ENCODE data around the gene NRXN3. TPM values are rescaled to one million over a fixed set of nuclear protein-coding genes. Genes with fewer than 3 reads are reported as not detected.

NRXN3 gene
- total RNA-seq, 1 donor from 2014 or later, result 18.0 TPM

DNA sequence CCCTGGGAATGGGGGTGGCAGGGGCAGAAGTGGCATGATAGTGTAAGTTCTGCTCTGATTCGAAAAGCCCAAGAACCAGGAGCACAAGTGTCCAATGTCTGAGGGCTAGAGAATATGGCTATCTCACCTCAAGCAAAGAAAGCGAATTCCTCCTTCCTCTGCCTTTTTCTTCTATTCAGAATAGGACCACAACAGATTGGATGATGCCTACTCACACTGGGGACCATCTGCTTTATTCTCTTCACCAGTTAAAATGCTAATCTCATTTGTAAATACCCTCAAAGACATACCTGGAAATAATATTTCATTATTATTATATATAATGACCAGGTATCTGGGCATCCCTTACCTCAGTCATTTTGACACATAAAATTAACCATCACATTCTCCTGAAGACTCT, 808.7 kb downstream of the NRXN3 start:
- no peak overlapping the region for H2AFZ ChIP-seq (ENCODE audit: low read depth, low read length)
- FAIRE-seq, result no peak

DNA sequence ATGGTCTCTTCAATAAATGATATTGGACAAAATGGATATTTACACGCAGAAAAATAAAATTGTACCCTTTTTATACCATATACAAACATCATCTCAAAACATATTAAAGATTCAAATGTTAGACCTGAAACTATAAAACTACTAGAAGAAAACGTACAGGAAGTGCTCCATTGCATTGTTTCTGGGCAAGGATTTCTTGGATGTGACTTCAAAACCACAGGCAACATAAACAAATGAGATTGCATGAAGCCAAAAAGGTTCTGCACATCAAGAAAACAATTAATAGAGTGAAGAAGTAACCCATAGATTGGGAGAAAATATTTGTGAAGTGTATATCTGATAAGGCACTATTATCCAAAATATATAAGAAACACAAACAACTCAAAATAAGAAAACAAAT, 812.4 kb downstream of the NRXN3 start:
- Mint-ChIP-seq H3K36me3 (ENCODE audit: low read depth, unreplicated experiment) (no peaks in the 10 kb centered on the region), H3K27ac (ENCODE audit: unreplicated experiment) (no peak overlapping the region), H3K4me1 (ENCODE audit: low read depth, unreplicated experiment) (no peaks in the 10 kb centered on the region), H3K9me3 (ENCODE audit: unreplicated experiment) (no peaks in the 10 kb centered on the region), H3K27me3 (ENCODE audit: low read depth, unreplicated experiment) (no peaks in the 10 kb centered on the region), H3K4me3 (ENCODE audit: unreplicated experiment) (no peak overlapping the region)
- Histone ChIP-seq H3K27ac (ENCODE audit: low read depth, low read length) (no peak overlapping the region), H3K79me2 (ENCODE audit: insufficient read depth, low read length) (no peaks in the 10 kb centered on the region), H2AFZ (ENCODE audit: low read depth, low read length) (no peak overlapping the region), H3K4me1 (ENCODE audit: insufficient read depth, low read length) (peaks cover 11% of the 10 kb centered on the region), H4K20me1 (ENCODE audit: insufficient read depth, low read length) (no peaks in the 10 kb centered on the region), H3K9me3 (ENCODE audit: insufficient read depth, low read depth, low read length) (no peaks in the 10 kb centered on the region), H3K9ac (ENCODE audit: low read length) (no peak overlapping the region), H3K27me3 (ENCODE audit: insufficient read depth, low read length) (no peaks in the 10 kb centered on the region), H3K4me2 (ENCODE audit: low read length) (no peak overlapping the region), H3K4me3 (ENCODE audit: insufficient read depth, low read depth, low read length) (no peak overlapping the region), H3K36me3 (ENCODE audit: insufficient read depth, low read length) (no peaks in the 10 kb centered on the region)
- DNase-seq (ENCODE audit: low read depth), result peak; percentile 61
- TF ChIP-seq, protein P1, sequence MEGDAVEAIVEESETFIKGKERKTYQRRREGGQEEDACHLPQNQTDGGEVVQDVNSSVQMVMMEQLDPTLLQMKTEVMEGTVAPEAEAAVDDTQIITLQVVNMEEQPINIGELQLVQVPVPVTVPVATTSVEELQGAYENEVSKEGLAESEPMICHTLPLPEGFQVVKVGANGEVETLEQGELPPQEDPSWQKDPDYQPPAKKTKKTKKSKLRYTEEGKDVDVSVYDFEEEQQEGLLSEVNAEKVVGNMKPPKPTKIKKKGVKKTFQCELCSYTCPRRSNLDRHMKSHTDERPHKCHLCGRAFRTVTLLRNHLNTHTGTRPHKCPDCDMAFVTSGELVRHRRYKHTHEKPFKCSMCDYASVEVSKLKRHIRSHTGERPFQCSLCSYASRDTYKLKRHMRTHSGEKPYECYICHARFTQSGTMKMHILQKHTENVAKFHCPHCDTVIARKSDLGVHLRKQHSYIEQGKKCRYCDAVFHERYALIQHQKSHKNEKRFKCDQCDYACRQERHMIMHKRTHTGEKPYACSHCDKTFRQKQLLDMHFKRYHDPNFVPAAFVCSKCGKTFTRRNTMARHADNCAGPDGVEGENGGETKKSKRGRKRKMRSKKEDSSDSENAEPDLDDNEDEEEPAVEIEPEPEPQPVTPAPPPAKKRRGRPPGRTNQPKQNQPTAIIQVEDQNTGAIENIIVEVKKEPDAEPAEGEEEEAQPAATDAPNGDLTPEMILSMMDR (IDR thresholded peaks at IDR 0.05; ENCODE audit: insufficient read depth, low read depth, low read length), result no peak
- TF ChIP-seq EZH2 (IDR thresholded peaks at IDR 0.05; ENCODE audit: insufficient read depth, low read length), result no peak
- FAIRE-seq, result no peak

More for the DNA sequence above, 808.7 kb downstream of the NRXN3 start:
- Histone ChIP-seq H3K4me2 (ENCODE audit: low read length) (no peak overlapping the region), H3K9ac (ENCODE audit: low read length) (no peak overlapping the region), H3K27me3 (ENCODE audit: insufficient read depth, low read length) (no peaks in the 10 kb centered on the region), H4K20me1 (ENCODE audit: insufficient read depth, low read length) (no peaks in the 10 kb centered on the region), H3K4me3 (ENCODE audit: insufficient read depth, low read depth, low read length) (no peak overlapping the region), H3K36me3 (ENCODE audit: insufficient read depth, low read length) (no peaks in the 10 kb centered on the region), H3K9me3 (ENCODE audit: insufficient read depth, low read depth, low read length) (no peaks in the 10 kb centered on the region), H3K4me1 (ENCODE audit: insufficient read depth, low read length) (peaks cover 4% of the 10 kb centered on the region), H3K79me2 (ENCODE audit: insufficient read depth, low read length) (no peaks in the 10 kb centered on the region), H3K27ac (ENCODE audit: low read depth, low read length) (no peak overlapping the region)
- Mint-ChIP-seq H3K9me3 (ENCODE audit: unreplicated experiment) (no peaks in the 10 kb centered on the region), H3K4me3 (ENCODE audit: unreplicated experiment) (no peak overlapping the region), H3K27me3 (ENCODE audit: low read depth, unreplicated experiment) (no peaks in the 10 kb centered on the region), H3K36me3 (ENCODE audit: low read depth, unreplicated experiment) (no peaks in the 10 kb centered on the region), H3K4me1 (ENCODE audit: low read depth, unreplicated experiment) (no peaks in the 10 kb centered on the region), H3K27ac (ENCODE audit: unreplicated experiment) (no peak overlapping the region)
- DNase-seq (ENCODE audit: low read depth), result no peak
- TF ChIP-seq EZH2 (IDR thresholded peaks at IDR 0.05; ENCODE audit: insufficient read depth, low read length), result no peak
- TF ChIP-seq, protein P1 (IDR thresholded peaks at IDR 0.05; ENCODE audit: insufficient read depth, low read depth, low read length), result no peak

DNA sequence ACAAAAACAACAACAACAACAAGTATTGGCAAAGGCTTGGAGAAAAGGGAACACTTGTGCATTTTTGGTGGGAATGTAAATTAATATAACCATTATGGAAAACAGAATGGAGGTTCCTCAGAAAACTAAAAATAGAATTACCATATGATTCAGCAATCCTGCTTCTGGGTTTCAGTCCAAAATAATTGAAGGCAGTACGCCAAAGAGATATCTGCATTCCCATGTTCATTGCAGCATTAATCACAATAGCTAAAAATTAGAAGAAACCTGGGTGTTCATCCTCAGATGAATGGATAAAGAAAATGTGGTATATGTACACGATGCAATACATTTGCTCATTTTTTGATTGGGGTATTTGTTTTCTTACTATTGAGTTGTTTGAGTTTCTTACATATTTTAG, 813.0 kb downstream of the NRXN3 start:
- no peaks in the 10 kb centered on the region for H3K36me3 Mint-ChIP-seq (ENCODE audit: low read depth, unreplicated experiment)
- no peak for FAIRE-seq
- peaks cover 5% of the 10 kb centered on the region for H3K27me3 Mint-ChIP-seq (ENCODE audit: low read depth, unreplicated experiment)
- Histone ChIP-seq H3K4me3 (ENCODE audit: insufficient read depth, low read depth, low read length) (no peak overlapping the region), H4K20me1 (ENCODE audit: insufficient read depth, low read length) (no peaks in the 10 kb centered on the region), H2AFZ (ENCODE audit: low read depth, low read length) (no peak overlapping the region), H3K27ac (ENCODE audit: low read depth, low read length) (no peak overlapping the region), H3K27me3 (ENCODE audit: insufficient read depth, low read length) (no peaks in the 10 kb centered on the region), H3K79me2 (ENCODE audit: insufficient read depth, low read length) (no peaks in the 10 kb centered on the region), H3K4me1 (ENCODE audit: insufficient read depth, low read length) (peaks cover 11% of the 10 kb centered on the region), H3K36me3 (ENCODE audit: insufficient read depth, low read length) (no peaks in the 10 kb centered on the region), H3K9me3 (ENCODE audit: insufficient read depth, low read depth, low read length) (no peaks in the 10 kb centered on the region), H3K4me2 (ENCODE audit: low read length) (no peak overlapping the region), H3K9ac (ENCODE audit: low read length) (no peak overlapping the region)
- H3K4me1 Mint-ChIP-seq (ENCODE audit: low read depth, unreplicated experiment), result no peaks in the 10 kb centered on the region
- DNase-seq (ENCODE audit: low read depth), result peak; percentile 85
- no peaks in the 10 kb centered on the region for H3K9me3 Mint-ChIP-seq (ENCODE audit: unreplicated experiment)
- no peak overlapping the region for H3K27ac Mint-ChIP-seq (ENCODE audit: unreplicated experiment)
- no peak overlapping the region for H3K4me3 Mint-ChIP-seq (ENCODE audit: unreplicated experiment)
- TF ChIP-seq EZH2 (IDR thresholded peaks at IDR 0.05; ENCODE audit: insufficient read depth, low read length), result no peak
- TF ChIP-seq, protein P1 (IDR thresholded peaks at IDR 0.05; ENCODE audit: insufficient read depth, low read depth, low read length), result no peak

Data from astrocyte (in vitro differentiated cells and primary cell).